Esophagus squamous epithelium (tissue), 4 donors: ENCODE measurements around the gene FAM110D.

ENCODE experiments used
- CTCF ChIP-seq, 6 experiments: fragments of 450-650 bp in 4 of 6; fragments of 200-600 bp in 2 of 6; sonication (generic) in 2 of 6; IDR thresholded peaks; one replicate each; pipeline ENCODE4 v1.5.1; 2016 to 2019; ENCODE audit warnings: antibody characterized with exemption in 6 of 6, mild to moderate bottlenecking in 4 of 6, moderate library complexity in 4 of 6
- POLR2A ChIP-seq, 4 donors: fragments of 450-650 bp; IDR thresholded peaks; one replicate each; pipeline ENCODE4 v1.6.1; 2017; ENCODE audit warnings: antibody characterized with exemption in 4 of 4, mild to moderate bottlenecking in 4 of 4, moderate library complexity in 3 of 4

DNA sequence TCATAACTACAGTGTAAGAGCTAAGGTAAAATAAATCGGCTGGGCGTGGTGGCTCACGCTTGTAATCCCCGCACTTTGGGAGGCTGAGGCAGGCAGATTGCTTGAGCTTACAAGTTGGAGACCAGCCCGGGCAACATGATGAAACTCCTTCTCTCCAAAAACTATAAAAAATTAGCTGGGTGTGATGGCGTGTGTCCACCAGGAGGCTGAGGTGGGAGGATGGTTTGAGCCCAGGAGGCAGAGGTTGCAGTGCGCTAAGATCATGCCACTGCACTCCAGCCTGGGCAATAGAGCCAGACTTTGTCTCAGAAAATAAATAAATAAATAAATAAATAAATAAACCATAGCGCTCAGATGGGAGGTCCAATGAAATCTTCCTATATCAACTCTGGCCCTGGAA is 16.7 kb upstream of the FAM110D start:
- TF ChIP-seq CTCF (IDR thresholded peaks at IDR 0.05) (peak in 2 of 6 experiments; percentile 13 to 21), POLR2A (IDR thresholded peaks at IDR 0.05) (no peak)
